Ramos (cell line): ENCODE measurements around the gene PTDSS2.
"Not testable (repeated sequence)": the region's sequence is repeated elsewhere in the genome, so short reads cannot be mapped to it uniquely, and the experiment has no call there.

Source experiments
- in situ Hi-C: fragments of 300-500 bp; cut with MboI; formaldehyde crosslinking; loops from one replicate; pipeline ENCODE4 v1.14.3; 2022; ENCODE audit warnings: low sequenced_read_pairs; ENCODE audit not compliant: unreplicated experiment

The PTDSS2 gene

DNA sequence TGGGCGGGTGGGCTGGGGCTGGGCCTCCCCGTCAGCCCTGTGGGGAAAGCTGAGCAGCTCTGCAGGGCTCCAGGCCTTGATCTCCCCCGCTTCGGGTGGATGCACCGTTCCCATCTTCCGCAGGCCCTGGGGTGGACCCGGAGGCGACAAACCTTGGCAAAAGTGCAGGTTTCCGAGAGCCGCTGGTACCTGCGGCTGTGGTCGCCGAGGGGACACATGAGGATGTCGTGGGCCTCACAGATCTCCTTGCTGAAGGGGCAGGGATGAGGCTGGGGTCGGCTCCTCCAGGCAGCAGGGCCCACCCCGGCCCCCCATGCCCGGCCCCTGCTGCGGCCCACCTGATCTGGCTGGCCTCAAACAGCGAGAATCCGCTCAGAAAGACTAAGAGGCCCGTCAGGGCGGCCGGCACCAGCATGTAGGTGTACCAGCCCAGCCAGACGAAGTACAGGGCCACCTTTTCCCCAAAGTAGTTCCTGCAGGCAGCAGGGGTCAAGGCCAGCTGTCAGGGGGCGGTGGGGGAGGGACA is 20.1 kb upstream of the PTDSS2 start:
- in situ Hi-C loops, result no loop called here

DNA sequence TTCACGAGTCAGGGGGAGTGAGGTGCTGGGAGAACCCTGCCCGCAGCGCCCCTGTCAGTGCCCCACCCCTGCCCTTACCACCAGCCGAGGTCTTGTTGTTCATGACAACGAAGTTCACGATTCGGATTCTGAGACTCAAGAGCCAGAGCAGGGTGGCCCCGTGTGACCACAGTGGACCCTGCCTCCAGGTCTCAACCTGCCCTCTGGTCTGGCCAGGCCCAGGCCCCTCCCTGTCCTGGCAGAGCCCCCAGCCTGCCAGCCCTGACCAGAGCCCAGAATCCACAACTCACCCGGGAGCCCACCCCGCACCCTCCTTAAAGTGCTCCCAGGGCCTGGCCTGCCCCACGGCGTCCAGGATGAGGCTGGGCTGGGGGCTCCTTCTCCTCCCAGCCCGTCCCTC is 18.2 kb upstream of the PTDSS2 start:
- in situ Hi-C loops, result no loop called here

DNA sequence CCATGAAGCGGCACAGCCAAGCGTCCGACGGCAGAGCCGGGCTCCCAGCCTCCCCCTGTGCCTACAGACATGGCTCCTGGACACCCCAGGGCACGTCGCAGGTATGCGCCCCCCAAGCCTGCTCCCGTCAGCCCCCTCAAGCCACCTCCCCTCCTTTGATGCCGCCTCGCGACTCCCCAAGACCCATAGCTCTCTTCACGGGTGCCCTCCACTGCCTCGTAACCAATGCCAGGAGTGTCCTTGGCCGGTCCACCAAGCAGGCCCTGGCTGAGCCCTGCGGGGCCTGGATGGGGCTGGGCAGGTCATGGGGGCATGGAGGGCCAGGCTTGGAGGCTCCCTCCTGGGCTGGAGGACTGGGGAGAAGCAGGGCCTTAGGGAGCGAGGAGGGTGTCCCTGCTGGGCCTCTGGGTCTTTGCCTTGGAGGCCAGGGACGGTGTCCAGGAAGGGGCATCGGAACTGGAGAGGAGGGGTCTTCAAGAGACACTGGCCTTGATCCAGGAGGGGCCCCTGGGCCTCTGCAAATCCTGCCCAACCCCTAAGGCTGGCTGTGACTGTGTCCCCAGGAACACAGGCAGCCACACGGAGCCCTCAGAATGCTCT is 17.5 kb upstream of the PTDSS2 start:
- in situ Hi-C loops, result no loop called here

DNA sequence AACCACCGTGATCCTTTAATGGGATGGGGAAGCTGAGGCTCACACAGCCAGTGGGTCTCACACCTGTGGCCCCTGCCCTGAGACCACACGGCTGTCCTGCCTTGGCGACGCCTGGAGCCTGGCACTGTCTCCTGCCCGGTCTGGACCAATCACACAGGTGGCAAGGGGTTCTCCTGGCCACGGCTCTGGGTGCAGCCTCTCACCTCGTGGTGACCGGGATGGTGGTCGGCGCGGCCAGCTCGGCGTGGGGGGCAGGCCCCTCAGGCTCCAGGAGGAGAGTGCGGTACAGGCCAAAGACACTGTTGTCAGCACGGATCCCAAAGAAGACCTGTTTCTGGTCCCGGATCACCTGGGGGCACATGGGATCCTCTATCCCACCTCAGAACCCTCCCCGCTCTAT is 17.0 kb upstream of the PTDSS2 start:
- in situ Hi-C loops, result no loop called here

DNA sequence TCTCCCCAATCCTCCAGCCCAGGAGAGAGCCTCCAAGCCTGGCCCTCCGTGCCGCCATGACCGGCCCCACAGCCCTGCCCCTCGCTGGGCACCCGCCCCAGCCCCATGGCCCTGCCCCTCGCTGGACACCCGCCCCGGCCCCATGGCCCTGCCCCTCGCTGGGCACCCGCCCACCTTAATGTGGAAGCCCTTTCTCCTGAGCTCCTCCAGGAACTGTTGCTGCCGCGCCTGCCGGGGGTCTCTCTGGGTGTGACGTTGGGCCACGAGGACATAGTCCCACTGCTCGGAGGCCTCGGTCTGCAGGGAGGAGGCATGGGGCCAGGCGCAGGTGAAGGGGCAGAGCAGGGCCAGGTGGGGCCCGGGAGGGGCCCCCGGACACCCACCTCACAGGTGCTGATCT is 16.4 kb upstream of the PTDSS2 start:
- in situ Hi-C loops, result no loop called here

DNA sequence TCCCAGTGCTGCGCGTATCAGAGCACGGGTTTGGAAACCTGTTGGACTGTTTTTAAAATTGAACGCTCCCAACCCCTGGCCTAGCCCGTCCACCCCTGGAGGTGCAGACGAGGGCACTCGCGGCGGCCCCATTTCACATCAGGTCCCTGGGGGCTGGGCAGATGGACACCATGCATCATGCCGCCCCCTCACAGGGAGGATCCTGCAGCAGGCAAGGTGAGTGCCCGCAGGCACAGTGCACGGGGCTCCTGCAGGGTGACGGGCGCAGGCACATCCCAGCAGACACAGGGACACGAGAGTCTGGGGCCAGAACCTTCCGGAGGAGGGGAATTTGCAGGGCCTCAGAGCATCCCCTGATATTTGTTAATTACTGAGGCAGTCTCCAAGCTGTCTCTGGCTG is 15.6 kb upstream of the PTDSS2 start:
- in situ Hi-C loops, result no loop called here

DNA sequence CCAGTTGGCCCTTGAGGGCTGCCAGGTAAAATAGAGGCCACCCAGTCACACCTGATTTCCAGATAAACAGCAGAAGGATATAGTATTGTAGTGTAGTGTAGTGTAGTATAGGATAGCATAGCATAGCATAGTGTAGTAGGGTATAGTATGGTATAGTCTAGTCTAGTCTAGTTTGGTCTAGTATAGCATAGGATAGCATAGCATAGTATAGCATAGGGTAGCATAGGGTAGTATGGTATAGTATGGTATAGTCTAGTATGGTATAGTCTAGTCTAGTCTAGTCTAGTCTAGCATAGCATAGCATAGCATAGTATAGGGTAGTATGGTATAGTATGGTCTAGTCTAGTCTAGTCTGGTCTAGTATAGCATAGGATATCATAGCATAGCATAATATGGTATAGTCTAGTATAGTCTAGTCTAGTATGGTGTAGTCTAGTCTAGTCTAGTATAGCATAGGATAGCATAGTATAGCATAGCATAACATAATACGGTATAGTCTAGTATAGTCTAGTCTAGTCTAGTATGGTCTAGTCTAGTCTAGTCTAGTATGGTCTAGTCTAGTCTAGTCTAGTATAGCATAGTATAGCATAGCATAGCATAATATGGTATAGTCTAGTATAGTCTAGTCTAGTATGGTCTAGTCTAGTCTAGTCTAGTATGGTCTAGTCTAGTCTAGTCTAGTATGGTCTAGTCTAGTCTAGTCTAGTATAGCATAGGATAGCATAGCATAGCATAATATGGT is 14.9 kb upstream of the PTDSS2 start:
- in situ Hi-C loops, result not testable (repeated sequence)

DNA sequence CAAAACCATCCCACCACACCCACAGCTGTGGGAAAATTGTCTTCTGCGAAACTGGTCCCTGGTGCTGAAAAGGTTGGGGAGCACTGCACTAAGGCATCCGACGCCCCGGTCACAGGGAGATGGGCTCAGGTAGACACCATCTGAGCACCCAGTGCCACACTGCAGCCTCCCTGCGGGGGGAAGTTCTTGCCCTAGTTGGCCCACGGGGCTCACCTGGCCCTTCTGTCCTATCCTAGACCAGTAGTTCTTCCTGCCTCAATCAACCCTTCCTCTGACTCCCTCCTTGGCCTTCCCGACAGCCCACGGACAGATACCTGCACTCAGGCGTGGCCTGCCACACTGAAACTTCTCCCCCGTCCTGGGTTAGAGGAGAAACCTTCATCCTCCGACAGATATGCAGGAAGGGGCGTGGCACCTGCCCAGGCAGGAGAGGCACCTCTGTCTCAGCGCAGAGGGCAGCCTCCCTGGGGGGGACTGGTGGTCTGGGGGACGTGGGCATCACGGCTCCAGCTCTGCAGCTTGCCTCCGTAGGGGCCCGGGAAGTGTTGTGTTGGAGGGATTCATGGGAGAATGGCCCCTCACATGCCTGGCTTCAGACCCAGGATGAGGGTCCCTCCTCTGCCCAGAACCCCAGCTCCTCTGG is 12.7 kb upstream of the PTDSS2 start:
- in situ Hi-C loops, result no loop called here

DNA sequence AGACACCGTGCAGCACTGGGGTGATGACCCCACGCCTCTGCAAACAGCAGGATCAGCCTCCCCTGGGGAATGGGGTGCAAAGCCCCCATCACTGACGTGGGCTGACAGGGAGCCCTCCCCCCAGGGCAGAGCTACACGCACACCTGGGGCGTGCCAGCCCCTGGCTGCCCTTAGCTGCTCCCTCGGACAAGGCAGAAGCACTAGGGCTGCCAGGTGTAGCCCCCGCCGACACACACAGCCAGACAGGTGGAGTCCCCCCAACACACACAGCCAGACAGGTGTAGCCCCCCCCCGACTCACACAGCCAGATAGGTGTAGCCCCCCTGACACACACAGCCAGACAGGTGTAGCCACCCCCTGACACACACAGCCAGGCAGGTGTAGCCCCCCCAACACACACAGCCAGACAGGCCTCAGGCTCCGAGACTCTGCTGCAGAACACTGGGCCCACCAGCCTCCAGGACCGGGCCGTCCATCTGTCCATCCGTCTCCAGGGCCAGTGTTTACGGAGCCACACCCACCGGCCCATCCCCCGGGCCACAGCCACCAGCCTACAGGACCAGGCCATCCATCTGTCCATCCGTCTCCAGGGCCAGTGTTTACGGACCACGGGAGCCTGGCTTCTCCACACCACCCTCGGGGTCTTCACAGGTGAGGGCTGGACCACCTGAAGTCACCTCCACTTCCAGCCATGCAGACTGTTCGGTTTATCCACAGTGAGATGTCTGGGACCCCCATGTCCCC is 11.8 kb upstream of the PTDSS2 start:
- in situ Hi-C loops, result no loop called here

DNA sequence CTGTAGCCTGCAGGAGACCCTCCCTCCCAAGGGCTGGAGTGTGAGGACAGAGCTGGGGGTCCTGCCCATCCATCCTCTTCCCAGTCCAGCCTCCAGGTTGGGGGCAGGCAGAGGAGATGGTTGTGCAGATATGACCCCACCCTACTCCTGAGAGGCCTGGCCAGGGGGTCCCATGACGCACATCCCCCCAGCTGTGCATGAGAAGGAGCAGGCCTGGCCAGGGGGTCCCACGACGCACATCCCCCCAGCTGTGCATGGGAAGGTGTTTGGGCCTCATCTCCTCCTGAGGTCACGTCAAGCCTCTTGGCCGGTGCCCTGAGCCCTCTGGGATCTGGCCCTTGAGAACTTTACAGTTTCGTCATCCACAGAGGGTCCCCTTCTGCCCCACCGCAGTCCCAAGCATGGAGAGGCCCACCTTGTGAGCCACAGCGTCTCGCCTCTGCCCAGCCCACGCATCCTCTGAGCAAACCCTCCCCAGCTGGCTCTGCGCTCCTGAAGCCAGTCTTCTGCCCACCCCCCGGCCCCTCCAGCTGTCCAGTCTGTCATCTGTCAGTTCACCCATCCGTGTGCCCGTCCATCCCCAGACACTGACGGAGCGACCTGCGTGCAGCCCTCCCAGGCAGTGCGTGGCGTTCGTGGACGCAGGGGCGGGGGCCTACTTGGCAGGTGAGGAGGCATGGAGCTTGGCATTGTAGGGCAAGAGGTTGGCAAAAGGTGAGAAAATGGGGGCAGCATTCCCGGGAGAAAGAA is 10.6 kb upstream of the PTDSS2 start:
- in situ Hi-C loops, result no loop called here

DNA sequence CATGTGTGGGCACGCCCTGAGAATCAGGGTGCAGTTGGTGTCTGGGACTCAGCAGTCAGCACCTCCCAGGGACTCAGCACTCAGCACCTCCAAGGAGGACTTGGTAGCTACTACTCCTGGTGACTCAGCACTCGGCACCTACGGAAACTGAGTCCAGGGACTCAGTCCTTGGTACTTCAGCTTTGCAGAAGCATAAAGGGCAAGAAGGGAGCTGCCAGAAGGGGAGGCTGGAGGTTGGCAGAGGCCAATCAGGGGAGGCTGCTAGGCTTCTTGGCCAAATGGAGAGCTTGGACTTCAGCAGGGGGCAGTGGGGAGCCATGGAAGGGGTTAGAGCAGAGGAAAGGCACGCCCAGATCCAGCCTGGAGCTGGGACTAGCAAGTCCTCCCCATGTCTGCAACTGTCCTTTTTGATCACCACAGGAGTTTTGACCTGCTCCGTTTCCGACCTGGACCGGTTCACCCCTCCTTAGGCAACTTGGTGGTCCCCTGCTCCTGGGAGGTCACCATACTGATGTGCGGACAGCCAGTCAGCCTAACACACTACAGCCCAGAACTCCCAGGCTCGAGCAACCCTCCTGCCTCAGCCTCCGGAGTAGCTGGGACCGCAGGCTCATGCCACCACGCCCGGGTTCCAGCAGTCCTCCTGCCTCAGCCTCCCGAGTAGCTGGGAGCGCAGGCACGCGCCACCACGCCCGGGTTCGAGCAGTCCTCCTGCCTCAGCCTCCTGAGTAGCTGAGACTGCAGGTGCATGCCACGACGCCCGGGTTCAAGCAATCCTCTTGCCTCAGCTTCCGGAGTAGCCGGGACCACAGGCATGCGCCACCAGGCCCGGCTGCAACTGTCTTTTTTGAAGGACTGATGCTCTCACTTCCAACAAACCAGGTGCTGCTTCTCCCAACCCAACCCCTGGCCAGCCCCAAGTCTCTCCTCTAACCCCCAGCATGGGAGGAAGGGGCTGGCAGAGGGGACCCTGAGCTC is 9.7 kb upstream of the PTDSS2 start:
- in situ Hi-C loops, result no loop called here

DNA sequence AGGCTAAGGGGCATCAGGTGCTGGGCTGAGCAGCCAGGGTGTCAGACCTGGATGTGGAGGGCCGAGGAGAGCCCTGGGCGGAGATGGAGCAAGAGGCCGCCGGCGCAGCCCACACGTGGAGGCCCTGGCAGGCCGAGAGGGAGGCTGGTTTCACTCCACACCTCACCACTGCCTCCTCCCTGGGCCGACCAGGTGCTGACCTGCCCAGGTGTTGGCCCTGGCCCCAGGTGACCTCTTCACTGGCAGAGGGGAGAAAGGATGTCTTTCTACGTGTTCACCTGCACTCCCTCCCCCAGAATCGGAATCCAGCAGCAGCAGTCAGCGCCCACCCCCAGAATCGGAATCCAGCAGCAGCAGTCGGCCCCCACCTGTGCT is 9.0 kb upstream of the PTDSS2 start:
- in situ Hi-C loops, result no loop called here

DNA sequence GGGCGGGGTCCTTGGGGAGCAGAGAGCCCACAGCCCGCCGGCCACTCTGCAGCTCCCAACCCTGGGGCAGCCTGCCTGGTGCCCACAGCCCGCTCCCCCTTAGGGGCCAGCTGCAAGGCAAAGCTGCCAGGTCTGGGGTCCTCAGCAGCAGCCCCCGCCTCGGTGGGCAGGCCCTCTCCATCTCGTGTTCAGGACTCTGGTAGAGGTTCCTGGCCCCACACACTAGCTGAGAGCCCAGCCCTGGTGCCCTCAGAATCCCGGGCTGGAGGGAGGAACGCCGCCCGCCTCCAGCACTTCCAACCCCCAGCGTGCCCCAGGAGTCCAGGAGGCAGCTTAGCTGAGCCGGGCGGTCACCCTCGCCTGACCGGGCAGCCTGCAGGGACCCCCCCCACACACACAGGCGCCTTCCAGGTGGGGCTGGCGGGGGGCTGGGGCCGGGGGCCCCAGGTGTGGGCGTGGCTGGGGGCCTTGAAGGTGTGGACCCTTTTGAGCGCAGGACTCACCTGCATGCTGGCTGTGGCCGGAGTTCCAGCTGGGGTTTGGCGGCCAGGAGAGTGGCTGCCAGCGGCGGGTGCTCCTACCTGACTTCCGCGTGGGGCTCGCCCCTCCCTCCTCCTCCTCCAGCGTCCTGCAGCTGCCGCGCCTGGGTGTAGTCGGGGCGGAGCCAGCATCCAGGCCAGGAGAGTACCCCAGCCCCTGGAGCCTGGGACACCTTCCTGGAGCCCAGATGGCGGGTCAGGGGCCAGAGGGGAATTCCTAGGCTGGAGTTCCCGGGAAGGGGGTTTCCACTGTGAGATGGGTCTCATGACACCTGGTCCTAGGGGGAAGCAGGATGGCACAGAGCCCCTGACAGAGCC is 8.4 kb upstream of the PTDSS2 start, which contains the start of gene ANO9:
Gene ANO9, minus strand, starts transcription at position 594 of the 857 bp plus-strand sequence. Its CDS starts 85 bp downstream, at position 509.
- in situ Hi-C loops, result no loop called here

DNA sequence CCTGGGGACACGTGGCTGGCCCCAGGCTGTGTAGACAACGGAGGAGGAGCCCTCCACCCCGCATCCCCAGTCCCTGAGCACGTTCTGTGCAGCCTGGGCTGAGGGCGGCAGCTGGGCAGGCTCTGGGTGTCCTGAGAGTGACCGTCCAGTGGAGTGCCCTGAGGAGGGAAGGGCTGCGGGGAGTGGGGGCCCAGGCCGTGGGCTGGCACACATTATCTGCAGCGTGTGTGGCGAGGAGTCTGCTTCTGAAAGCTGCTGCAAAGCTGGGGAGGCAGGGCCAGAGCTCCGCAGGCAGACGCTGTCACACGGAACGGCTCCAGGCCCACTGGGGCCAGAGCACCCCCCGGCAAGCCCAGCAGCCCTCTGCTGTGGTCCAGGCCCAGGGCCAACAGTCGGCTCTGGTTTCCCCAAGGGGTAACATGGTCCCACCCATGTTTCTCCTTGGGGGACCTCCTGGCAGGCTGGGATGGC is 7.4 kb upstream of the PTDSS2 start:
- in situ Hi-C loops, result no loop called here

DNA sequence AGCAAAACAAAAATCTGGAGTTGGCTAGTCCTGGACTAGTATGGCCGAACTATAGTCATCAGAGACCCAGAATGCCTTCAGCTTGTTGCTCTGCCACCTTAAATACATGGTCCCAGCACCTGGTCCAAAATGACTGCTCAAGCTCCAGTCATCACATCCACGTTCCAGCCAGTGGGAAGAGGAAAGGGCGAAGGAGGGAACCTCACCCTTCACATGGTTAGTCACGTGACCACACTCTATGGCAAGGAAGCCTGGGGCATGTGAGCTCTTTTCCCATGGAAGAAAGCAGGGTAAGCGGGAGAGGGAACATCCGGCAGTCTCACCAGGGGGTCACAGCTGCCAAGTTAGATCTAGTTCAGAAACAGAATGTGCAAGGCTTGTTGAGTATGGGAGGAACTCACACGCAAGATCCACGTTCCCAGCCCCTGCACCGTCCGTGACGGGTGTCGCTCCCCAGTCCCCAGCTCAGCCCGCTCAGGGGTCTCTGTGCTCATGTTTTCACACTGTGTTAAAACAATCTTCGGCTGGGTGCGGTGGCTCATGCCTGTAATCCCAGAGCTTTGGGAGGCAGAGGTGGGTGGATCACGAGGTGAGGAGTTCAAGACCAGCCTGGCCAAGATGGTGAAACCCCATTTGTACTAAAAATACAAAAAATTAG is 6.4 kb upstream of the PTDSS2 start:
- in situ Hi-C loops, result no loop called here

DNA sequence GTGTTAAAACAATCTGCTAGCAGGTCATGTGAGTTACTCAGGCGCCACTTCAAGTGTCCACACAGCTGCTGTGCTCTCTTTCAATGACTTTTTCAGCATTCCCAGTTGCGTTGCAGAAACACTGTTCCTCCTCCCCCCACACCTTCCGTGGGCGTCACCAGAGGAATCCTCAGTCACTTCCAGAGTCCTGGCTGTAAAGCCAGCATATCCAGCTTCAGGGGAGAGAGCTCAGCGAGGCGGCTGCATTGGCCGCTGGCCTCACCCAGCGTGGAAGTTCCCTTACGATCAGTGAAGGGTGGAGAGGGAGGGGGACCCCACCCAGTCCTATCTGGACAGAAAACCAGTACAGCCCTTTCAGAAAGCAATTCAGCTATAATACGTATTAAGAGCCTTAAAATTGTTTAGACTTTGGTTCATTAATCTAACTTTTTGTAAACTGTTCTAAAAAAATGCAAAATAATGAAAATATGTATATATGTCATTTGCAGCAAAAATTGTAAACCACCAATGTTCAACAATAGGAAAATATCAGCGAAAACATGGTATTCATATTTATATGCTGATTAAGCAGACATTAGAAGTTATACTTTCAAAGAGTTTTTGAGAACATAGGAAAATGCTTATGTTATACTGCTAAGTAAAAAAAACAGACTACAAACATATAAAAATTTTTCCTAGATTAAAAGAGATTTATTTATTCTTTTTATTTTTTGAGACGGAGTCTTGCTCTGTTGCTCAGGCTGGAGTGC is 5.5 kb upstream of the PTDSS2 start:
- in situ Hi-C loops, result no loop called here
